ENCODE measurements around the gene TARM1. TPM values are rescaled to one million over a fixed set of nuclear protein-coding genes. Genes with fewer than 3 reads are reported as not detected.
"Not testable (repeated sequence)": the region's sequence is repeated elsewhere in the genome, so short reads cannot be mapped to it uniquely, and the experiment has no call there.

The TARM1 gene
- total RNA-seq, 4 donors from 2014 or later: not detected

GRCh38 chr19:54100561-54100960 is 19.4 kb upstream of the TARM1 start, which contains the start of gene OSCAR:
OSCAR (minus strand) TSS chr19:54100803; CDS start chr19:54100792, 11 bp downstream.
- Histone ChIP-seq H3K9me3 (no peaks in the 10 kb centered on the region), H3K4me1 (peaks cover 0 to 12% of the 10 kb centered on the region in 2 donors), H3K27ac (no peak within 1 kb of the TSS), H3K36me3 (no peaks in the 10 kb centered on the region), H3K27me3 (peaks cover 0 to 4% of the 10 kb centered on the region in 2 donors), H3K4me3 (no peak within 1 kb of the TSS)
- no peak for DNase-seq
- intact Hi-C loops (cut with DNase I; ENCODE audit: low total_unique reads): no loop called here
- TF ChIP-seq POLR2A (IDR thresholded peaks at IDR 0.05): no peak
- TF ChIP-seq, protein P1, sequence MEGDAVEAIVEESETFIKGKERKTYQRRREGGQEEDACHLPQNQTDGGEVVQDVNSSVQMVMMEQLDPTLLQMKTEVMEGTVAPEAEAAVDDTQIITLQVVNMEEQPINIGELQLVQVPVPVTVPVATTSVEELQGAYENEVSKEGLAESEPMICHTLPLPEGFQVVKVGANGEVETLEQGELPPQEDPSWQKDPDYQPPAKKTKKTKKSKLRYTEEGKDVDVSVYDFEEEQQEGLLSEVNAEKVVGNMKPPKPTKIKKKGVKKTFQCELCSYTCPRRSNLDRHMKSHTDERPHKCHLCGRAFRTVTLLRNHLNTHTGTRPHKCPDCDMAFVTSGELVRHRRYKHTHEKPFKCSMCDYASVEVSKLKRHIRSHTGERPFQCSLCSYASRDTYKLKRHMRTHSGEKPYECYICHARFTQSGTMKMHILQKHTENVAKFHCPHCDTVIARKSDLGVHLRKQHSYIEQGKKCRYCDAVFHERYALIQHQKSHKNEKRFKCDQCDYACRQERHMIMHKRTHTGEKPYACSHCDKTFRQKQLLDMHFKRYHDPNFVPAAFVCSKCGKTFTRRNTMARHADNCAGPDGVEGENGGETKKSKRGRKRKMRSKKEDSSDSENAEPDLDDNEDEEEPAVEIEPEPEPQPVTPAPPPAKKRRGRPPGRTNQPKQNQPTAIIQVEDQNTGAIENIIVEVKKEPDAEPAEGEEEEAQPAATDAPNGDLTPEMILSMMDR (IDR thresholded peaks at IDR 0.05): no peak

DNA sequence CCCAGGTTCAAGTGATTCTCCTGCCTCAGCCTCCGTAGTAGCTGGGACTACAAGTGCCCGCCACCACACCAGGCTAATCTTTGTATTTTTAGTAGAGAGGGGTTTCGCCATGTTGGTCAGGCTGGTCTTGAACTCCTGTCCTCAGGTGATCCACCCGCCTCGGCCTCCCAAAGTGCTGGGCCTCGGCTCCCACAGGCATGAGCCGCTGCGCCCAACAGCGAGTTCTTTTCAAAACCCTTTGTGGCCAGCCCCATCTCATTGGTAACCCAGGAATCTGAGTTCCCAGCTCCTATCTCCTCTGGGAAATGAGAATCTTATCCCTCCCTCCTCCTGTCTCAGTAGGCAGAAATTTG is 18.7 kb upstream of the TARM1 start:
- H3K36me3 ChIP-seq; DNase-seq; H3K27me3 ChIP-seq; intact Hi-C loops (cut with DNase I; ENCODE audit: low total_unique reads); H3K27ac ChIP-seq; H3K9me3 ChIP-seq; H3K4me3 ChIP-seq: not testable (repeated sequence)
- H3K4me1 ChIP-seq: peaks cover 0 to 13% of the 10 kb centered on the region in 2 donors

GRCh38 chr19:54099190-54099902 is 18.2 kb upstream of the TARM1 start:
- Histone ChIP-seq H3K4me3 (no peak overlapping the region), H3K36me3 (no peaks in the 10 kb centered on the region), H3K27me3 (peaks cover 0 to 4% of the 10 kb centered on the region in 2 donors), H3K4me1 (peaks cover 0 to 13% of the 10 kb centered on the region in 2 donors), H3K9me3 (no peaks in the 10 kb centered on the region), H3K27ac (no peak overlapping the region)
- intact Hi-C loops (cut with DNase I; ENCODE audit: low total_unique reads): no loop called here
- no peak for DNase-seq
- TF ChIP-seq, protein P1 (IDR thresholded peaks at IDR 0.05): no peak
- TF ChIP-seq POLR2A (IDR thresholded peaks at IDR 0.05): no peak

DNA sequence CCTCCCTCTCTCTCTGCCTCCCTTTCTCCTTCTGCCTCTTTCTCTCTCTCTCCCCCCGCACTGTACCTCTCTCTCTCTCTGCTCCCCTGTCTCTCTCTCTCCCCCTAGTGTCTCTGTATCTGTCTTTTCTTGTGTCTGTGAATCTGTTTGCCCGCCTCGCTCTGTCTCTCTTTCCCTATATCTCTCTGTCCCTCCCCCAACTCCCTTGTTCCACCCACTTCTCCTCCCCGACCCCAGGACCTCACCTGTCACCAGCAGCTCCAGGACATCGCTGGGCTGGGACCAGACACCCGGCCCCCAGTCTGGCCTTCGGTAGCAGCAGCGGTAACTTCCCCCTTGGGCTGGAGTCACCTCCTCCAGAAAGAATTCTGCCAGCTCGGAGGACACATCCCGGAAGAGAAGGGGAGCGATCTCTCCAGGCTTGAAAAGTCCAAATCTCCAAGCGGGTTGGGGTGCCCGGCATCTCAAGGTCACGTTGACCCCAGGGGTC is 15.5 kb upstream of the TARM1 start:
- Histone ChIP-seq H3K27me3 (peaks cover 0 to 4% of the 10 kb centered on the region in 2 donors), H3K27ac (peak overlapping the region; percentile 25 to 41), H3K9me3 (no peaks in the 10 kb centered on the region), H3K36me3 (no peaks in the 10 kb centered on the region), H3K4me3 (no peak overlapping the region), H3K4me1 (peaks cover 0 to 5% of the 10 kb centered on the region in 2 donors)
- intact Hi-C loops (cut with DNase I; ENCODE audit: low total_unique reads): no loop called here
- DNase-seq: no peak
- TF ChIP-seq, protein P1 (IDR thresholded peaks at IDR 0.05): peak in 2 of 4 experiments; percentile 18 to 29
- TF ChIP-seq POLR2A (IDR thresholded peaks at IDR 0.05): no peak

DNA sequence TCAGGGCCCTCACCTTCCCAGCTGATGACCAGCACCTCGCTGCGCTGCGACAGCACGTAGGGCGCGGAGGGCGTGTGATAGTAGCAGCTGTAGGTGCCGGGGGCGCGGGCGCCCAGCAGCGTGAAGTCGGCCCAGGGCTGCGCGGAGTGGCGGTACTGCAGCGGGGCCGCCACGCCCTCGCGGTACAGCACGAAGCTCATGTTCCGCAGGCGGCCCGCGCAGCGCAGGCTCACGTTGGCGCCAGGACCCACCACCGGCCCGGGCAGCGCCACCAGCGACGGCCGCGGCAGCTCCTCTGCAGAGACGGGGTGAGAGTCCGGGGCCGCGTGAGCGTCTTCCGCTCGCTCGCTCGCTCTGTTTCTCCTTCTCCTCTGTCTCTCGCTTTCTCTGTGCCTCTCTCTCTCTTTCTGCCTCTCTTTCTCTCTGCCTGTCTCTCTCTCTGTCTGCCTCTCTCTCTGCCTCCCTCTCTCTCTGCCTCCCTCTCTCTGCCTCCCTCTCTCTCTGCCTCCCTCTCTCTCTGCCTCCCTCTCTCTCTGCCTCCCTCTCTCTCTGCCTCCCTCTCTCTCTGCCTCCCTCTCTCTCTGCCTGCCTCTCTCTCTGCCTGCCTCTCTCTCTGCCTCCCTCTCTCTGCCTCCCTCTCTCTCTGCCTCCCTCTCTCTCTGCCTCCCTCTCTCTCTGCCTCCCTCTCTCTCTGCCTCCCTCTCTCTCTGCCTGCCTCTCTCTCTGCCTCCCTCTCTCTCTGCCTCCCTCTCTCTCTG is 14.9 kb upstream of the TARM1 start:
- Histone ChIP-seq H3K27ac (peak overlapping the region in 1 of 2 donors; percentile 41), H3K4me3 (peak overlapping the region; percentile 9 to 29)
- H3K9me3 ChIP-seq; H3K36me3 ChIP-seq; intact Hi-C loops (cut with DNase I; ENCODE audit: low total_unique reads); H3K4me1 ChIP-seq; H3K27me3 ChIP-seq: not testable (repeated sequence)
- peak in 1 of 2 donors; percentile 39 for DNase-seq

All from uterus (tissue), 4 donors.